Metanephros (tissue), 1 donor: ENCODE data around the gene GUF1. TPM values are rescaled to one million over a fixed set of nuclear protein-coding genes. Genes with fewer than 3 reads are reported as not detected.

ENCODE experiments used
- total RNA-seq: library from RNA; depleted of rRNA; stranded (reverse); fragments of >200 nt; gene quantifications from one replicate; pipeline ENCODE4 v1.2.3, GENCODE V29; 2014

Gene GUF1, protein sequence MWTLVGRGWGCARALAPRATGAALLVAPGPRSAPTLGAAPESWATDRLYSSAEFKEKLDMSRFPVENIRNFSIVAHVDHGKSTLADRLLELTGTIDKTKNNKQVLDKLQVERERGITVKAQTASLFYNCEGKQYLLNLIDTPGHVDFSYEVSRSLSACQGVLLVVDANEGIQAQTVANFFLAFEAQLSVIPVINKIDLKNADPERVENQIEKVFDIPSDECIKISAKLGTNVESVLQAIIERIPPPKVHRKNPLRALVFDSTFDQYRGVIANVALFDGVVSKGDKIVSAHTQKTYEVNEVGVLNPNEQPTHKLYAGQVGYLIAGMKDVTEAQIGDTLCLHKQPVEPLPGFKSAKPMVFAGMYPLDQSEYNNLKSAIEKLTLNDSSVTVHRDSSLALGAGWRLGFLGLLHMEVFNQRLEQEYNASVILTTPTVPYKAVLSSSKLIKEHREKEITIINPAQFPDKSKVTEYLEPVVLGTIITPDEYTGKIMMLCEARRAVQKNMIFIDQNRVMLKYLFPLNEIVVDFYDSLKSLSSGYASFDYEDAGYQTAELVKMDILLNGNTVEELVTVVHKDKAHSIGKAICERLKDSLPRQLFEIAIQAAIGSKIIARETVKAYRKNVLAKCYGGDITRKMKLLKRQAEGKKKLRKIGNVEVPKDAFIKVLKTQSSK
- total RNA-seq = 27.2 TPM

DNA sequence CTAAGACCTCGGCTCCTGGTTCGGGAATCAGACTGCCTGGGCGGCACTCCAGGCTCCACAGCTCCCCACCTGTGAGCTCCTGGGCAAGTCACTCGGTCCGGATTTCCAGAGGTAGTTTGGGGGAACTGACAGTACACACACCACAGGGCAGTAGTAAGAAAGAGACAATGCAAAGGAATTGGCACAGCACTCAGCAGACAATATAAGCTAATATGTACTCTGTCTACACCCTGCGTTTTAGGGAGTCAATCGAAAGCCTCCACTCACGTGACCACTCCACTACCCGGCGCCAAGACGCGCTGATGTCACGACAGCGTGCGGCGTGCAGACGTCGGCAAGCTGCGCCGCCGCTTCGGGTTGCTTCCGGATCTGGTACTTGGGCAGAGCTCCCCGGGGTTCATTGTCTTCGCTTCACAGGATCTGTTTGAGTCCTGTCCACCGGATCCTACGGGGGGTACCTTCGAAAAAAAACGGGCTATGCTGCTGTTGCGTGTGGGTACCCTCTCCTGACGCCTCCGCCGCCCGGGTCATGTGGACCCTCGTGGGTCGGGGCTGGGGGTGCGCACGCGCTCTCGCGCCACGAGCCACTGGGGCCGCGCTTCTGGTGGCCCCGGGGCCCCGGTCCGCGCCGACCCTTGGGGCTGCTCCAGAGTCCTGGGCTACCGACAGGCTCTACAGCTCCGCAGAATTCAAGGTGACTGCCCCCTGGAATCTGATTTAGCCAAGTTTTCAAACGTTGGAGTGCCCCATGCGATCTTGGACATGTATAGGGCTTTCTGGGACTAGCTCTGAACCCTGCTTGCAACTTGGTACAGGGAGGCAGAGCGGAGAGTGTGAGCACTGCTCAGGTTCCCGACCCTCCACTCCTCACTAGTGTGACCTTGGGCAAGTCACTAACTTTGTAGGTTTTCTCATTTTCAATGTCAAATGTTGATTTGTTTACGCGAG, at the start of gene GUF1:
Gene GUF1 (plus strand): TSS at position 327 of the 948 bp plus-strand sequence. CDS start 203 bp downstream, at position 530.

DNA sequence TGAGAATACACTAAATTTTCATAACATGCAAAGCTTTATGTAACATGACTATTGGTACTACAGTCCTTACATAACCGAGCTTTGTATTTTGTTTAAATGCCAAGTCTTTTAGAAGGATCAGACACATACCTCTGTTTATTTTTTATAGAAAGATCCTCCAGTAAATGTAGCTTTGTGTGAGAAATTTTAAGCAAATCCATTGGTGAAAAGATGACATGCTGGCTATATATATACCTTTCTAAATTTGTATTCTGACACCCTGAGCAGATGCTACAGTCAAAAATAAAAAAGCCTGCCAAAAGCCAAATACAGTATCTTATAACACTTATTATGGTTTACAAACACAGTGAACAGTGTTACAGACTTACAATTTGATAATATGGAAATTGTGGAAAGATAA, 26.8 kb upstream of the GUF1 start, which contains the start of gene YIPF7:
Gene YIPF7 (minus strand): TSS at position 201 of the 400 bp plus-strand sequence. CDS start 1,525 bp downstream, outside the sequence.

DNA sequence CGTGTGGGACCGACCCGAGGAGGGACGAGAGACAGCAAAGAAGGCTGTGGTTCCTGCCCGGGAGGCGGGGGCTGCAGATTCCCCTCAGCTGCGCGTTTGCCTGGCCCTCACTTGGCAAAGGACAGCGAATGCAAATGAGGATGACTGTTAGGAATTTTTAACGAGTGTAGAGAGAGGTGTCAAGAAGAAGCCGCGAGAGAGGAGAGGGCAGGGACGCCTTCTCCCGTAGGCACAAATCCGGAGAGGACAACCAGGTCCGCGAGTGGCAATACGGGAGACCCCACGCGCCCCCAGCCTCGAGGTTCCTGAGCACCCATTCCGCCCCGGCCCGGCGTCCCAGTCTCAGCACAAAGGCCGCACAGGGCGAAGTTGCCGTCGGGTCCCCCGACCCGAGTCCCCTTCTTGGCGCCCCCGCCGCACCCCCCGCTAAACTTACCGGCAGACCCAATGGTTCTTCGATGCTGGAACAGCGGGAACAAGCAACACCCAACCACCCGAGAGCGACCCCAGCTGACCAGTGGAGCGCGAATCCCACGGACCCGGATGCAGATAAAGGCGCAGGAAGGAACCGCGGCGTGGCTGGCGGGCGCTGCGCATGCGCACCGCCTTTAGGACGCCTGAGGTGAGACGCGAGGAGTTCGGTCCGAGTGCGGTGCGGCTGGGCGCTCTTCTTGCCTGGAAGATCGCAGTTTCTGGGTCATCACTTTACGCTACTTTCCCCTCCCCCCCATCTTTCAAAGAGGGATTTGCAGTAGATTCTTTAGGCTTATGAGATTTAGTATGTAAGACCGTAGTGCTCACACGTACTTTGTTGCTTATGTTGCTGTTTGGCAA, 48.0 kb downstream of the GUF1 start, which contains the start of gene GNPDA2:
Gene GNPDA2 (minus strand): TSS at position 519 of the 834 bp plus-strand sequence. CDS start 4,349 bp downstream, outside the sequence.

Other genes with a start within 250 kb of the GUF1 start
- gene KCTD8, start 229.6 kb upstream of the GUF1 start, total RNA-seq = 3.4 TPM
- gene YIPF7, start 26.8 kb upstream of the GUF1 start, total RNA-seq = 0.53 TPM
- 23.9 TPM for gene GNPDA2, start 48.1 kb downstream of the GUF1 start, total RNA-seq